GM19193 (cell line): ENCODE results near the gene MRS2.

Source experiments
- POLR2A ChIP-seq: IDR thresholded peaks from 4 replicates; pipeline ENCODE4 v1.6.1; 2011; ENCODE audit not compliant: insufficient read depth, insufficient read length; ENCODE audit errors: extremely low read depth

Gene MRS2

GRCh38 chr6:24419526-24419925 lies 16.8 kb downstream of the MRS2 start:
- TF ChIP-seq POLR2A: no peak

GRCh38 chr6:24425091-24425490 lies 22.4 kb downstream of the MRS2 start:
- TF ChIP-seq POLR2A: no peak

DNA sequence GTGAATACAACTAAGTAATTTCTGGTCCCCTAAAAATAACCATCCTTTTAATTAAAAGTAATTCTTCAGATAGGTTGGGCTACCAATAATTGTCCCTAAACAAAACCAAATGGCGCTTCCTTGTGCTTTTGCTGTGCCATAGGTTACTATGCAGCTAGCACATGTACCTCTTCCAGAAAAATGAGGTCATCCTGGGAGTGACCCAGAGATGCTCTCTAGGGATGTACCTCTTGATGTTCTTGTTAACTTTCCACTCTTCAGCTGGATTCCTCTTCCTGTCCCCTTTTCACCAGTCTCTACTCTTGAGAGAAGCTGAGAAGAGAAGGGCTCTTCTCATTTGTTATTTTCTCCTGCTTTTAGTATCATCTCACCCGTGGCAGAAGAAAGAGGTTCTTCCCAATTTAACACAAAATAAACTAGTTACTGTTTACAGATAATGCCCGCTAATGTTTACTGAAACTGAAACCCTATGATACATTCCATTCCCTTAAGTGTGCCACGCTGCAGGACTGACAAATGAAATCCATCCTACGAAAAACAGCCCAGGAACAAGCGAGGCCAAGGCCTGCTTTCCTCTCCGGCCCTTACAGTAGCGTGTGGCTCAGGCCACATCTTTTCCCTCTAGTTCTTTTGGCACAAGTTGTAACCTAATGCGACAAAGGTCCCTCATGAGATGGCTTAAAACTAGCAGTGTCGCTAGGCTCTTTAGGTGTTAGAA lies 24.2 kb downstream of the MRS2 start:
- TF ChIP-seq POLR2A: no peak

GRCh38 chr6:24428615-24429014 lies 25.9 kb downstream of the MRS2 start:
- no peak for TF ChIP-seq POLR2A

DNA sequence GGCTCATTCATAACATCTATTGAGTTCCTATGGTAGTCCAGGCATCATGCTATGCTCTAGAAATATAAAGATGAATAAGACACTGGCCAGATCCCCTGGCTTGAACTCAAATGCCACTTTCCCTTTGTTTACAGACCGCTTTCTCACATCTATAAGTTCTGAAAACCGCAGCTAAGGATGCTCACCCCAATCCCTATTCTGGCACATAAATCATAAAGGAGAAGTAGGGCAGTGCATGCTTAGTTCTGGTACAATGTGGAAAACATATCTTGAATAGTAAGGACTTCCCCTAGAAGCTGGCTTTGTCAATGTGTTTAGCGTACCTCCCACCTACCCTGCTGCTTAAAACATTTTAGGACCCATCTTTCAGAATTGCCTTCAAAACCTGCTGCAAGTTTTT lies 26.4 kb downstream of the MRS2 start:
- TF ChIP-seq POLR2A: no peak

DNA sequence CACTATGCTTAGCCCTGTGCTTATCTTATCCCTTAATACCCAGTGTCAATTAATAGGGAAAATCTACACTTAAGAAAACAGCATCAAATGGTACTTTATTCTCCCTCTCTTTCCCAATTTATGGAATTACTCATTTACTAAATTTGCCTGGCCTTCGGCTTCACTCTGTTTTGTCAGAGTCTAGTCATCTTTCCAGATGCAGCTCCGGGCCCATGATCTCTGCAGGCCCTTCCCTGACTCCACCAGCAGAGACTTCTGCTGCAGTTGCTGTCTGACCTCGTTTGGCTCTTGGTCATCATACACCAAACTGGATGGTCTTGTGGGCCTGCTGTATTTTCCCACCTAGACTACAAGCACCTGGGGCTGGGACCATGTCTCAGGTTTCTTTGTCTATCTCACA lies 27.4 kb downstream of the MRS2 start:
- no peak for TF ChIP-seq POLR2A

DNA sequence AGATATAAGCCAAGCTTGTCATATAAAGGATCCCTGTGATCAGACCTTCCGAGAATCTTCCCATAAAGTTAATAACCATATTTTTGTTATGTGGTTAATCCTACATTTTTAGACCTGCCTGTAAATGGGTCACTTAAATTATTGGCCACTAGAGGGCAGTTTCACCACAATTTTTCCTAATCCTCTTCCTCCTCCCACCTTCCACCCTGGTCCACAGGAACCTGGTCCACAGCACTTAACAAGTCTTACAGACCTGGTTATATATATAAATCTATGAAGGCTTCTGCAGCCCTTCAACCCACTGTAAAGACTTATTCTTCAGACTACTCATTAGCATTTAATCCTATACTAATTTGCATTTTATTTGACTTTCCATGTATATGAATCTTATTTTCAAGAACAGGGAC lies 28.3 kb downstream of the MRS2 start:
- no peak for TF ChIP-seq POLR2A

DNA sequence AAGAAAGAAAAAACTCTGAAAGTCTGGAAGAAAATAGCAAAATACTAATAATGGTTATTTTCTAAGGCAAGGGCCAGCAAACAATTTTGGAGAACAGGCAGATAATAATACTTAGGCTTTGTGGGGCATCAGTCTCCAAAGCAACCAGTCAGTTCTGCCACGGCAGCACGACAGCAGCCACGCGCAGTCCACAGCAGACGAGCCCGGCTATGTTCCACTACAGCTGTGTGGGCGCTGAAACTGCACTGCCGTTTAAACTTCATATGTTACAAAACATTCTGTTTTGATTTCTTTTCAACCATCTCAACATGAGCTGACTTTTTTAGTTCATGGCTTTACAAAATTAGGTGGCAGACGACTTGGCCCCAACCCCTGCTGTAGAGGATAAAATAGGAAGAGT lies 29.9 kb downstream of the MRS2 start:
- no peak for TF ChIP-seq POLR2A

DNA sequence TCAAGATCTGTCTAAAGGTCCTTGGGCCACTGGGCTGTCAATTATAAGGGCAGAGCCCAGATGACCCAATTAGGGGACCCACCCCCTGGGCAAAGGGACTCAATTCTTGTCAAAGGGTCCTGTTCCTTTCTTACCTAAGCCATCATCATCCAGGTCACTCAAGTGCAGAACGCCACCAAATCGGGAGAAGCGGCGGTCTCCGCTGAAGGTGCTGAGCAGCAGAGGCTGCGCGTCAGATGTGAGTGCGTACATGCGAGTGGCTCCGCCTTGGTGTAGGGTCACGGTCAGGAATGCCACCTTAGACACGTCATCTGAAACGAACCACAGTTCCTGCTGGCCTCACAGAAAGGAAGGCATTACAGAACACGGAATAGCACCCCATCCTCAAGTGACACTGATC lies 34.2 kb downstream of the MRS2 start:
- no peak for TF ChIP-seq POLR2A

DNA sequence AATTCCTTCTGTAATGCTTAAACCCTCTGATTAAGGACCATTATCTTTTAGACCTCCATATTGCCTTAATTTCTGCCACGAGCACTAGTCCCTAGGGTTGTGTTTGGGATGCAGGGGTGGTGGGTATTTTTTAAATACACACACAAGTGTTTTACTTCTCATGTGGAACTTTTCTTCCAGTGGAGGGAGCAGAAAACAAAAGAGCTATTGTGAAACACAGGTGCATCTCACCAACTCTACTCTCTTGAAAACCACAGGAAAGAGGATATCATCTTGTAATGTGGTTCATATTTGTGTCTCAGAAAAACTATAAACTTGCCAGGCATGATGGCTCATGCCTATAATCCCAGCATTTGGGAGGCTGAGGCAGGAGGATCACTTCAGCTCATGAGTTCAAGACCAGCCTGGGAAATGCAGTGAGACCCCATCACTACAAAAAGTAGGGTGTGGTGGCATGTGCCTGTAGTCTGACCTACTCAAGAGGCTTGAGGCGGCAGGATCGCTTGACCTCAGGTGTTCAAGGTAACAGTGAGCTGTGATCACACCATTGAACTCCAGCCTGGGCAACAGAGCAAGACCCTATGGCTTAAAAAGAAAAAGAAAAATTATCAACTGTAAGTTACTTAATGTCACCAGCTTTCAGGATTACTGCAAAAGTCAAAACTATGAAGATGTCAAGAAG lies 37.3 kb downstream of the MRS2 start:
- no peak for TF ChIP-seq POLR2A

GRCh38 chr6:24440897-24441598 lies 38.3 kb downstream of the MRS2 start:
- no peak for TF ChIP-seq POLR2A

DNA sequence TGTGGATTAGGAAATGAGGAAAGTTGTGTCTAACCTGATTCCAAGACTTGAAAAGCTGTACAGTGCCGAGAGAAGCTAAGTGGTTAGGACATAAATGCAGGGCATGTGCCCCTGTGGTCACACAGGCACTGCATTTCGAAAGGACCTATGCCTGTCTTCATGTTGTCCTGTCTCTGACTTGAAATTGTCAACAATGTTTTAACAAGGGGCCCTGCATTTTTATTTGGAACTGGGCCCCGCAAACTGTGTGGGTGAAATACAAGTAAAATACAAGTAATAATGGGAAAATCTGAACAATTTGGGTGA lies 38.8 kb downstream of the MRS2 start:
- no peak for TF ChIP-seq POLR2A

DNA sequence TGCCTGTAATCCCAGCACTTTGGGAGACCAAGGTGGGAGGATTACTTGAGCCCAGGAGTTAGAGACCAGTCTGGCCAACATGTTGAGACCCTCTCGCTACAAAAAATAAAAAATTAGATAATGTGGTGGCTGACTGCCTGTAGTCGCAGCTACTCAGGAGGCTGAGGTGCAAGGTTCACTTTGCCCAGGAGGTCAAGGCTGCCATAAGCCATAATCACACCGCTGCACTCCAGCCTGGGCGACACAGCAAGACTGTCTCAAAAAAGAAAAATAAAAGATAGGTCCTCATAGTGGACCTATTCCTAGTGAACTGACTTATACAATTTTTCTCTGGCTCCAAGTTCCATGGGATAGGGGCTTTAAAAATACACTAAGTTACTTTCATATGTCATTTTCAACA lies 41.9 kb downstream of the MRS2 start:
- TF ChIP-seq POLR2A: no peak

DNA sequence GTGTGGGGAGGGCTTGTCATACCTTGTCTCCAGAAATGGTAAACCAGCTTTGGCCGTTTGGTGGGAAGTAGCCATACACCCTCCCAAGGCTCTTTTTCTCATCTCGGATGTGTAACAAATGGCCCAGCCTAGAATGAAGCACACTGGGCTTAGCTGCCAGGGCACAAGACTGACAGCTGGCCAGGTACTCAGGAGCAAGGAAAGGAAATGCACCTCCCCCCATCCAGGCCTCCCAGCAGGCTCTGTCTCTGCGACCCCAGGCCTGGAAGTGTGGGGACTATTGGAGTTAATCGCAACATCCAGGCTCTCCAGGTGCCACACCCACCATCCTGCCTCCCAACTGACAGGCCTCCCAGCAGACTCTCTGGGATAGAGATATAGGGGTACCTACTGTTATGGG lies 43.0 kb downstream of the MRS2 start:
- TF ChIP-seq POLR2A: no peak

- no peak for TF ChIP-seq POLR2A
These were observed 43.9 kb downstream of the MRS2 start for GRCh38 chr6:24446670-24447069.

DNA sequence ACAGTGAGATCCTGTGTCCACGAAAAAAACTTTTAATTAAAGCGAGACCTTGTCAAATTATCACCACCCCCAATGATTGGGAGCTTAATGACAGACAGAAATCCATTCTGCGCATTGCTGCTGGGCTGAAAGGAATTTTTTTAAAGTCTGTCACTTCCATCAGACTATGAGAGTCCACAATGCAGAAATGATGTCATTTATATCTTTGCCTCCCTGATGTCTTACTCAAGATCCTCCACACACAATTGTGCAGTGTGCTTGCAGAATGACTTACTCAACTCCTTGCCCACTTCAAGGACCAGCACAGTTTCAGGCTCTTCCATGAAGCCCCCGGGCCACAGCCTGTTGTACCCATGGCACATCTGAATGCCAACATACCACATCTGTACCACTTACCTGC lies 45.7 kb downstream of the MRS2 start:
- TF ChIP-seq POLR2A: no peak
